ENCODE data around the gene IL1RAPL1.

DNA sequence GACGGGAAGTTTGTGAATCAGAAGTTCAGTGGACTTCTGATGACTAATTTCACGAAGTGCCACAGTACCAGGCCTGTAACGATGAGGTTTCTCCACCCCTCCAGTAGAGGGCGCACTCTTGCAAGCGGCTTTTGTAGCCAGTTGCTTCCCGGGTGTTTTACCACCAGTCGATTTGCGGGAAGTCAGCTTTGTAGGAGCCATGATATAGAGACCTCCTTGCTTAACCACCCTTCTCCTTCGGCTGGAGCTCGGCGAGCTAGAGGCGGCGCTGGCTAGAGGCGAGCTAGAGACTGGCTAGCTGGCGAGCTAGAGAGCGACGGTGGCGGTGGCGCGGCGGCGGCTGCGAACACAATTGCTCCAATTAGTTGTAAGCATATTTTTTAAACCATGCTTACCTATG lies 72.0 kb downstream of the IL1RAPL1 start:
- no peak for TF ChIP-seq POLR2A (IDR thresholded peaks at IDR 0.05)
- TF ChIP-seq, protein P1, sequence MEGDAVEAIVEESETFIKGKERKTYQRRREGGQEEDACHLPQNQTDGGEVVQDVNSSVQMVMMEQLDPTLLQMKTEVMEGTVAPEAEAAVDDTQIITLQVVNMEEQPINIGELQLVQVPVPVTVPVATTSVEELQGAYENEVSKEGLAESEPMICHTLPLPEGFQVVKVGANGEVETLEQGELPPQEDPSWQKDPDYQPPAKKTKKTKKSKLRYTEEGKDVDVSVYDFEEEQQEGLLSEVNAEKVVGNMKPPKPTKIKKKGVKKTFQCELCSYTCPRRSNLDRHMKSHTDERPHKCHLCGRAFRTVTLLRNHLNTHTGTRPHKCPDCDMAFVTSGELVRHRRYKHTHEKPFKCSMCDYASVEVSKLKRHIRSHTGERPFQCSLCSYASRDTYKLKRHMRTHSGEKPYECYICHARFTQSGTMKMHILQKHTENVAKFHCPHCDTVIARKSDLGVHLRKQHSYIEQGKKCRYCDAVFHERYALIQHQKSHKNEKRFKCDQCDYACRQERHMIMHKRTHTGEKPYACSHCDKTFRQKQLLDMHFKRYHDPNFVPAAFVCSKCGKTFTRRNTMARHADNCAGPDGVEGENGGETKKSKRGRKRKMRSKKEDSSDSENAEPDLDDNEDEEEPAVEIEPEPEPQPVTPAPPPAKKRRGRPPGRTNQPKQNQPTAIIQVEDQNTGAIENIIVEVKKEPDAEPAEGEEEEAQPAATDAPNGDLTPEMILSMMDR (IDR thresholded peaks at IDR 0.05) = no peak

Data from tibial nerve (tissue), 3 donors.